Progenitor cell of endocrine pancreas (in vitro differentiated cells): Measurements from ENCODE around the gene PTGES. TPM values are rescaled to one million over a fixed set of nuclear protein-coding genes. Genes with fewer than 3 reads are reported as not detected.

Experiments used
- DNase-seq: peaks from one replicate; pipeline ENCODE4 v3.0.0; 2021; ENCODE audit warnings: low spot score; ENCODE audit not compliant: unreplicated experiment
- H3K27ac Mint-ChIP-seq: 2 replicates; pipeline ENCODE4 v1.8.0; 2021; ENCODE audit warnings: mild to moderate bottlenecking, moderate library complexity, mixed read lengths
- H3K27me3 Mint-ChIP-seq: 2 replicates; pipeline ENCODE4 v1.8.0; 2021; ENCODE audit warnings: mixed read lengths
- H3K36me3 Mint-ChIP-seq: 2 replicates; pipeline ENCODE4 v1.8.0; 2022; ENCODE audit warnings: mixed read lengths; ENCODE audit not compliant: insufficient read depth
- H3K4me1 Mint-ChIP-seq: 2 replicates; pipeline ENCODE4 v1.8.0; 2021; ENCODE audit warnings: low read depth, mixed read lengths
- H3K4me3 Mint-ChIP-seq: 2 replicates; pipeline ENCODE4 v1.8.0; 2021; ENCODE audit warnings: low read depth, mild to moderate bottlenecking, moderate library complexity, mixed read lengths
- H3K9me3 Mint-ChIP-seq: 2 replicates; pipeline ENCODE4 v1.8.0; 2021; ENCODE audit warnings: low read depth, mixed read lengths
- total RNA-seq: library from RNA; stranded (reverse); gene quantifications from 2 replicates; pipeline ENCODE4 v1.2.1, GENCODE V29; 2021
- TF ChIP-seq, protein P1 (sequence below): fragments of 200-600 bp; sonication (generic); IDR thresholded peaks from one replicate; pipeline ENCODE4 v1.5.0; 2021; ENCODE audit warnings: antibody characterized with exemption, mild to moderate bottlenecking; ENCODE audit not compliant: unreplicated experiment

The PTGES gene
- total RNA-seq, 1 donor from 2014 or later: 0.19 TPM

- no peaks in the 10 kb centered on the region for H3K9me3 Mint-ChIP-seq
- peak overlapping the region; percentile 52 for H3K27ac Mint-ChIP-seq
- no peak overlapping the region for H3K4me3 Mint-ChIP-seq
- TF ChIP-seq, protein P1, sequence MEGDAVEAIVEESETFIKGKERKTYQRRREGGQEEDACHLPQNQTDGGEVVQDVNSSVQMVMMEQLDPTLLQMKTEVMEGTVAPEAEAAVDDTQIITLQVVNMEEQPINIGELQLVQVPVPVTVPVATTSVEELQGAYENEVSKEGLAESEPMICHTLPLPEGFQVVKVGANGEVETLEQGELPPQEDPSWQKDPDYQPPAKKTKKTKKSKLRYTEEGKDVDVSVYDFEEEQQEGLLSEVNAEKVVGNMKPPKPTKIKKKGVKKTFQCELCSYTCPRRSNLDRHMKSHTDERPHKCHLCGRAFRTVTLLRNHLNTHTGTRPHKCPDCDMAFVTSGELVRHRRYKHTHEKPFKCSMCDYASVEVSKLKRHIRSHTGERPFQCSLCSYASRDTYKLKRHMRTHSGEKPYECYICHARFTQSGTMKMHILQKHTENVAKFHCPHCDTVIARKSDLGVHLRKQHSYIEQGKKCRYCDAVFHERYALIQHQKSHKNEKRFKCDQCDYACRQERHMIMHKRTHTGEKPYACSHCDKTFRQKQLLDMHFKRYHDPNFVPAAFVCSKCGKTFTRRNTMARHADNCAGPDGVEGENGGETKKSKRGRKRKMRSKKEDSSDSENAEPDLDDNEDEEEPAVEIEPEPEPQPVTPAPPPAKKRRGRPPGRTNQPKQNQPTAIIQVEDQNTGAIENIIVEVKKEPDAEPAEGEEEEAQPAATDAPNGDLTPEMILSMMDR: no peak
- no peak for DNase-seq
- no peaks in the 10 kb centered on the region for H3K36me3 Mint-ChIP-seq
- H3K27me3 Mint-ChIP-seq: peaks cover 3% of the 10 kb centered on the region
- H3K4me1 Mint-ChIP-seq: peaks cover 20% of the 10 kb centered on the region
Observed at GRCh38 chr9:129713402-129713679, 39.5 kb downstream of the PTGES start.

DNA sequence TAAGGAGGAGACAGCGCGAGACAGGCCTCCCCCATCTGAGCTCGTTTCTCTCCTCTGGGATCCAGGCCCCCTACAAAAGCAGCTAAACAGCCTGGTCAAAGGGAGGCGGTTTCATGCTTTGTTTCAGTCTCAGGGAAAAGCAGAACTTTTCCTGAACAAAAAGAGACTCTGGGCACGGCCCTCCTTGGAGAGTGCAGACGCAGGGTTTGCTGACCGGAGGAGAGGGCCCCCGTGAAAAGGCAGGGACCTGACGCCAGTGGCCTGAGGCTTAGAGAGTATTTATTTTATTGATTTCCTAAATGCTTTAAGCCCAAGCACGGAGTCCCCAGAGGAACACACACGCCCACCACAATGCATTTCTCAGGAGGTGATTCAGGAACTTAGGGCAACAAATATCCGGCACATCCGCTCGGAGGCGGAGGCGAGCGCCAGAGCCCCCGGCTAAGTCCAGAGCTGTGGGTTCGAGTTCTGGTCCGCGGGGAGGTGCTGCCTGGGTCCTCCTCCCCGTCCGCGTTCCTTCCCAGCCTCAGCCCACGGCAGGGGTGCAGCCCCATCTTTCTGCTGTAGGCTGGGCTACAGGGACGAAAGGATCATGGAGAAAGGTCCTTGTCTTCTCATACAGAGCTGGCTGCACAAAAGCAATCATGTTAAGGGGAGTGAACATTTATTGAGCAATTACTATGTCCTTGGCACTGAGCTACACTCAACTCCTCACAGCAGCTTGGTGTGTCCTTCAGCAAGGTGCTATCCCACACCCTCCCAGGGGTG, 40.0 kb downstream of the PTGES start:
- TF ChIP-seq, protein P1: no peak
- no peak for DNase-seq
- Mint-ChIP-seq H3K27ac (peak overlapping the region; percentile 73), H3K36me3 (no peaks in the 10 kb centered on the region), H3K27me3 (peaks cover 3% of the 10 kb centered on the region), H3K4me3 (no peak overlapping the region), H3K4me1 (peaks cover 20% of the 10 kb centered on the region), H3K9me3 (no peaks in the 10 kb centered on the region)

DNA sequence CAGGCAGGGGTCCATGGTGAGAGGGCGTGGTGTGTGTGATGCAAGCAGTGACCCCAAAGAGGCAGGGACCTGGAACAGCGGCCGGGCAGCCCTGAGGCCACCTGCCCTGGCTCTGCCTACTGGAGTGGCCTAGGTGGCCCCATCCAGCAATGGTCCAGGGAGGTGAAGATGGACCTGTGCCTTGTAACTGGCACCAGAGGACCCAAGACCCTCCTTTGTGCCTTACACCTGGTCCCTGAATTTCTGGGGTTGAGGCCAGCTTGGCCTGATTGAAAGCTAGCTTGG, 42.7 kb downstream of the PTGES start:
- Mint-ChIP-seq H3K27ac (no peak overlapping the region), H3K4me3 (no peak overlapping the region), H3K27me3 (peaks cover 3% of the 10 kb centered on the region), H3K36me3 (no peaks in the 10 kb centered on the region), H3K4me1 (peaks cover 20% of the 10 kb centered on the region), H3K9me3 (no peaks in the 10 kb centered on the region)
- DNase-seq: no peak
- TF ChIP-seq, protein P1: no peak

GRCh38 chr9:129709438-129710168, 43.2 kb downstream of the PTGES start:
- TF ChIP-seq, protein P1: no peak
- H3K27ac Mint-ChIP-seq: no peak overlapping the region

GRCh38 chr9:129708793-129709192, 44.0 kb downstream of the PTGES start:
- no peaks in the 10 kb centered on the region for H3K36me3 Mint-ChIP-seq
- TF ChIP-seq, protein P1: no peak
- no peak overlapping the region for H3K27ac Mint-ChIP-seq
- no peak overlapping the region for H3K4me3 Mint-ChIP-seq
- H3K9me3 Mint-ChIP-seq: no peaks in the 10 kb centered on the region
- no peak for DNase-seq
- peaks cover 20% of the 10 kb centered on the region for H3K4me1 Mint-ChIP-seq
- peaks cover 5% of the 10 kb centered on the region for H3K27me3 Mint-ChIP-seq

More at GRCh38 chr9:129709438-129710168, 43.2 kb downstream of the PTGES start:
- no peak for DNase-seq
- H3K36me3 Mint-ChIP-seq: no peaks in the 10 kb centered on the region
- peaks cover 3% of the 10 kb centered on the region for H3K27me3 Mint-ChIP-seq
- no peak overlapping the region for H3K4me3 Mint-ChIP-seq
- H3K4me1 Mint-ChIP-seq: peaks cover 20% of the 10 kb centered on the region
- no peaks in the 10 kb centered on the region for H3K9me3 Mint-ChIP-seq
